HT1080 (cell line): ENCODE measurements around the gene PATL1. TPM values are rescaled to one million over a fixed set of nuclear protein-coding genes. Genes with fewer than 3 reads are reported as not detected.
A peak's percentile ranks its signal among the peaks of the same experiment; 100 is the strongest.
"Not testable (repeated sequence)": the region's sequence is repeated elsewhere in the genome, so short reads cannot be mapped to it uniquely, and the experiment has no call there.

Source experiments
- DNase-seq: peaks from one replicate; pipeline ENCODE4 v3.0.0-alpha.2; 2015; ENCODE audit warnings: low read depth
- total RNA-seq: library from RNA; depleted of rRNA; stranded (reverse); fragments of >200 nt; shearing (Covaris generic); gene quantifications from 2 replicates; pipeline ENCODE4 v1.2.3, GENCODE V29; 2014

PATL1 gene
- total RNA-seq, 1 experiment from 2014 or later = 15.4 TPM

GRCh38 chr11:59676205-59676604, 7.4 kb upstream of the PATL1 start:
- DNase-seq = peak; percentile 15

GRCh38 chr11:59674291-59674690, 5.5 kb upstream of the PATL1 start:
- no peak for DNase-seq

- no peak for DNase-seq
These were observed 4.5 kb upstream of the PATL1 start for GRCh38 chr11:59673291-59673690.

DNA sequence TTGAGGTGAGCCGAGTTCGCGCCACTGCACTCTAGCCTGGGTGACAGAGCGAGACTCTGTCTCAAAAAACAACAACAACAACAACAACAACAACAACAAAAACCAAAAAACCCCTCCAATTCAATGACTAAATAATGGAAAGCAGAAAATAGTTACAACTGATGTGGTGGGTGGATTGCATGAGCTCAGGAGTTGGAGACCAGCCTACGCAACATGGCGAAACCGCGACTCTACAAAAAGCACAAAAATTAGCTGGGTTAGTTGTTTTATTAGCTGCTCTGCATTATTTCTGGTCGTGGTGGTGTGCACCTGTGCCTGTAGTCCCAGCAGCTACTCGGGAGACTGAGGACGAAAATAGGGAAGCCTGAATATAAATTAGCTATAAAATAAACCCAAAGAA, 2.6 kb upstream of the PATL1 start:
- DNase-seq = no peak

- no peak for DNase-seq
These were observed 773 bp upstream of the PATL1 start for GRCh38 chr11:59669611-59670009.

DNA sequence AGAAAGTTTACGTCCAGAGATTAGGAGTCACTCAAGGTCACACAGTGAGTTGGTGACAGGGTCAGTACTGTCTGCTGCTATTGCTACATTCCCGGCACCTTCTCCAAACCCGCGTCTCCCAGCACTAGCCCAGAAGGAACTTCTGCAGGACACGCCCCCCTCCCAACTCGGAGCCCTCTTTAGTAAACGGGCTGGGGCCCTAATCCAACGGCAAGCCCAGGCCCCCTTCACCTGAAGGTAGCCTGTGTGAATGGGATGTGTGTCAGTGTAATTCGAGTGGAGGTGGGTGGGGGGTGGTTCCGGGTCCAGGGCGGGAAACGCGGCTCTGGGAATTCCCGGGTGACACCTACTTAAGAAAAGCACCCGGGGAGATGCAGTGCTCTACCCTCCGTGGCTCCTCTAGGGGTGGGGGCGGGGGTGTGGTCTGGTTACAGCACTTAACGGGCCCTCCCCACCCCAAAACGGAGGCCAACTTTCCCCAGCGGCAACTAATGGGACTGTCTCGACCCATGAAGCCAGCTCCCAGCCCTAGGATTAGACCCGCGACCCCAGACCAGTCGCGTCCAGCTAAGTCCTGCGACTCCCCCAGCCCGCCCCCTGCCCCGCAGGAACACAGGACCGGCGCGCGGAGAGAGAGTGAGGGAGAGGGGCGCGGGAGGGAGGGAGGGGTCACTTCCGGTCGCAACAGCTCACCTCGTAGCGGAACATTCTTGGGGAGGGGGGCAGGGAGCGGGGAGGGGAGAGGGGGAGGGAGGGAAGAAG, 468 bp downstream of the PATL1 start:
- DNase-seq = peak; percentile 47

GRCh38 chr11:59667812-59668187, 1.0 kb downstream of the PATL1 start:
- DNase-seq = no peak

GRCh38 chr11:59666969-59667368, 1.9 kb downstream of the PATL1 start:
- no peak for DNase-seq

- DNase-seq = no peak
These were observed 8.2 kb downstream of the PATL1 start for GRCh38 chr11:59660621-59661020.

DNA sequence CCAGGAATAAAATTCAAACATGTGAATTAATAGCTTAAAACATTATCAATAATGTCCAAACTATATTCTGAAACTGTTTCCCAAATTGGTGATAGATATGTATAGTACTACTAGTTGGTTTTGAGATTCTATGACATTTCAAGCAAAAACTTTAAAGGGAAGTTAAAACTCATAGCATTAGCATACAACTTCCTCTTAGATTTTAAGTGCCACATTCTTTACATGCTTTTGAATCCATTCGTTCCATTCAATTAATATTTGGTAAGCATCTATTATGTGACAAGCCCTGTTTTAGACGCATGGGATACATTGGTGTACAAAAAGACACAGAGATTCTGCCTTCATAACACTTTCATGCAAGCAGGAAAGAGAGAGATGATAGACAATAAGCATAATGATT, 8.9 kb downstream of the PATL1 start:
- DNase-seq = no peak

- no peak for DNase-seq
These were observed 10.8 kb downstream of the PATL1 start for GRCh38 chr11:59658036-59658435.

DNA sequence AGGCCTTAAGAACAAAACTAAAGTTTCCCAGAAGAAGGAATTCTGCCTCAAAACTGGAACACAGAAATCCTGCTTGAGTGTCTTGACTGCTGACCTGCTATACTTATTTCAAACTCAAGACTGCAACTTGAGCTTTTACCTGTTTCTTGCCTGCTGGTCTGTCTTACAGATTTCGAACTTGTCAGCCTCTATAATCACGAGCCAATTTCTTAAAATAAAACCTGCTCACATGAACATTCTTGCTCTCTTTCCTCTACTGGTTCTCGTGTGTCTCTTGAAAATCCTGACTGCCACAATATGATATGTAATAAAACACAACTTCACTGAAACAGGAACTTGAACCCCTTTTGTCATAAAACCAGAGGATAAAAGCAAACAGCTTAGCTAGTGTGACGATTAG, 13.9 kb downstream of the PATL1 start:
- DNase-seq = no peak

- DNase-seq = no peak
These were observed 21.4 kb downstream of the PATL1 start for GRCh38 chr11:59647245-59647980.

DNA sequence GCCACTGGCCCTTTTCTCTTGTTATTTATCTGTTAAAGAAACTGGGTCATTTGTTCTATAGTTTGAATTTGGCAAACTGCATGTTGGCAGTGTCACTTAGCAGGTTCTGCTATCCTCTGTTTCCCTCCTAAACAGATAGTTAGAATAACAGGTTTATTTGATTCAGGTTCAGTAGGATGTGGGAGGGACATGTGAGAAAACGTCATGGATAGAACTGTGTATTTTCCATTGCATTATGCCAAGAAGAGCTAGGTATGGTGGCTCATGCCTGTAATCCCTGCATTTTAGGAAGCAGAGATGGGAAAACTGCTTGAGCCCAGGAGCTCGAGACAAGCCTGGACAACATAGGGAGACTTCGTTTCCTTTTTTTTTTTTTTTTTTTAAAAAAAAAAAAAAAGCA, 24.3 kb downstream of the PATL1 start:
- DNase-seq = no peak

- no peak for DNase-seq
These were observed 25.4 kb downstream of the PATL1 start for GRCh38 chr11:59643390-59643789.

- DNase-seq = no peak
These were observed 27.7 kb downstream of the PATL1 start for GRCh38 chr11:59641156-59641555.

GRCh38 chr11:59630493-59630892, 38.3 kb downstream of the PATL1 start:
- no peak for DNase-seq

GRCh38 chr11:59629996-59630395, 38.8 kb downstream of the PATL1 start:
- DNase-seq = no peak

DNA sequence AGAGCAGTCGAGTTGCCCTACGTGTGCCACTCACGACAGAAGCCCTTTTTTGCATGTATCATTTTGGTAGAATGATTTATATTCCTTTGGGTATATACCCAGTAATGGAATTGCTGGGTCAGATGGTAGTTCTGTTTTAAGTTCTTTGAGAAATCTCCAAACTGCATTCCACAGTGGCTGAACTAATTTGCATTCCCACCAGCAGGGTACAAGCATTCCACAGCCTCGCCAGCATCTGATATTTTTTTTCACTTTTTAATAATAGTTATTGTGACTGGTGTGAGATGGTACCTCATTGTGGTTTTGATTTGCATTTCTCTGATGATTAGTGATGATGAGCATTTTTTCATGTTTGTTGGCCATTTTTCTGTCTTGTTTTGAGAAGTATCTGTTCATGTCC, 41.9 kb downstream of the PATL1 start:
- not testable (repeated sequence) for DNase-seq

GRCh38 chr11:59625703-59626102, 43.1 kb downstream of the PATL1 start:
- DNase-seq = no peak

DNA sequence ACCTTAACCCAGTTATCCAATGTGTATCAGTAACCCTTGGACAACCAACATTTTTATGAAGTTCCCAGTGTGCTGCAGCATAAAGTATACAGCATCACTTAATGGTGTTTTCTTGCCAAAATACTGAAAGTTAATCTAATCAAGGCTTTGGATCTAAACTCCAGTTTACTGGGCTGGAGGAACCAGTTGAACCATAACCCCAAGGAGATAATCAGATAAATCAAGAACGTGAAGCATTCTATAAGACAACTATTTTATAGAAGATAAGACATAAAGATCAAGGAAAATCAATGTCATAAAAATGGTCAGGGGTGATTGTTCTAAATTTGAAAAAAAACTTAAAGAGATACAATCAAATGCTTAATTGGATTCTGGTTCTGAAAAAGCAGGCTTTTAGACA, 51.0 kb downstream of the PATL1 start:
- no peak for DNase-seq

DNA sequence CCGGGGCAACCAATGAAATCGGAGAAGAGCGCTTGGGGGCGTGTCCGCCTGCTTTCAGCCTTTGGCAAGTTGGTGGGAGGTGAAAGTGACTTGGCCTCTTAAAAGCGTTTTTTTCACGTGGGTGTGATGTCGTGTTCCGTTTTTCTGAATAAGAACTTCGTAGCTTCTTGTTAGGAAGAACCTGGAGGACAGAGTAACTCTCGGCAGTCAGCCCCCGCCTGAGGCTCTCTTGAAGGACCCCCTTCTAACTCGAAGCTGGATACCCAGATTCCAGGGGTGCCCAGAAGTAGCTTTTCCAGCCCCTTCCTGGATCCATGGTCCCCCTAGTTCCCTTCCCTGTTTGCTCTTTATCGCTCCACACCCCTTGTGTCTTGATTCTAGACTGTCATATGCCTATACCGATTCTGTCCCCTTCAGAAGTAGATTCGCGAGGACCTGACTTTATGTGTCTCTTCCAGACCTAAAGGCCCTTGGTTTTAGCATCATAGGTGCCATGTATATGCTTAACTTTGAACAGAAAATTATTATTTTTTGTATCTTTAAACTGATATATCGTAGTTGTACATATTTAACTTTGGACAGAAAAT, 52.3 kb downstream of the PATL1 start:
- DNase-seq = no peak
